Effector memory CD4-positive, alpha-beta T cell (primary cell): ENCODE data around the gene SSR2.

Source experiments
- DNase-seq, 3 donors: peaks; one replicate each; pipeline ENCODE4 v3.0.0-alpha.2; 2020
- H3K27ac ChIP-seq: 2 replicates; pipeline ENCODE4 v1.7.0; 2013; ENCODE audit warnings: mild to moderate bottlenecking, low read length, moderate library complexity; ENCODE audit not compliant: insufficient read depth, poor library complexity, severe bottlenecking
- H3K27me3 ChIP-seq: replicated peaks from 2 replicates; pipeline ENCODE4 v1.7.0; 2013; ENCODE audit warnings: mild to moderate bottlenecking, low read length; ENCODE audit not compliant: insufficient read depth, control insufficient read depth, poor library complexity, severe bottlenecking
- H3K36me3 ChIP-seq: 2 replicates; pipeline ENCODE4 v1.7.0; 2013; ENCODE audit warnings: mild to moderate bottlenecking, low read length, moderate library complexity; ENCODE audit not compliant: control insufficient read depth, insufficient read depth
- H3K4me1 ChIP-seq: 2 replicates; pipeline ENCODE4 v1.7.0; 2013; ENCODE audit warnings: low read length, mild to moderate bottlenecking; ENCODE audit not compliant: control insufficient read depth, insufficient read depth, poor library complexity, severe bottlenecking
- H3K4me3 ChIP-seq: 2 replicates; pipeline ENCODE4 v1.7.0; 2013; ENCODE audit warnings: low read length, low read depth, mild to moderate bottlenecking; ENCODE audit not compliant: insufficient read depth, poor library complexity, severe bottlenecking
- H3K9me3 ChIP-seq: 2 replicates; pipeline ENCODE4 v1.7.0; 2013; ENCODE audit warnings: mild to moderate bottlenecking, low read length, moderate library complexity; ENCODE audit not compliant: control insufficient read depth
- total RNA-seq, 3 donors: gene quantifications; one replicate each; lab custom pipeline; 2026; lab: John Stamatoyannopoulos, UW

The SSR2 gene
- total RNA-seq, result 162 to 207 (median 202) reads per million in 3 donors

GRCh38 chr1:156020293-156021092 is at the start of gene SSR2:
Gene SSR2, minus strand, starts transcription at chr1:156020951. Its CDS starts 784 bp downstream, at chr1:156020167.
- H3K36me3 ChIP-seq, result peaks cover 10% of the 10 kb centered on the region
- no peaks in the 10 kb centered on the region for H3K27me3 ChIP-seq
- H3K4me1 ChIP-seq, result peaks cover 6% of the 10 kb centered on the region
- DNase-seq, result peak; percentile 68 to 82 (median 74)
- no peaks in the 10 kb centered on the region for H3K9me3 ChIP-seq
- peak within 1 kb of the TSS; percentile 64 for H3K4me3 ChIP-seq
- peak within 1 kb of the TSS; percentile 71 for H3K27ac ChIP-seq

- no peaks in the 10 kb centered on the region for H3K9me3 ChIP-seq
- no peak overlapping the region for H3K27ac ChIP-seq
- no peaks in the 10 kb centered on the region for H3K4me1 ChIP-seq
- no peak for DNase-seq
- no peaks in the 10 kb centered on the region for H3K36me3 ChIP-seq
- no peak overlapping the region for H3K4me3 ChIP-seq
- H3K27me3 ChIP-seq, result no peaks in the 10 kb centered on the region
Observed at GRCh38 chr1:156070548-156070947, 49.8 kb upstream of the SSR2 start.

- Histone ChIP-seq H3K9me3 (no peaks in the 10 kb centered on the region), H3K4me3 (no peak overlapping the region), H3K4me1 (no peaks in the 10 kb centered on the region), H3K27me3 (no peaks in the 10 kb centered on the region), H3K27ac (no peak overlapping the region), H3K36me3 (no peaks in the 10 kb centered on the region)
- no peak for DNase-seq
Observed at GRCh38 chr1:156069490-156070455, 49.0 kb upstream of the SSR2 start.

- no peaks in the 10 kb centered on the region for H3K4me1 ChIP-seq
- H3K27ac ChIP-seq, result no peak overlapping the region
- no peaks in the 10 kb centered on the region for H3K9me3 ChIP-seq
- no peak overlapping the region for H3K4me3 ChIP-seq
- DNase-seq, result no peak
- H3K27me3 ChIP-seq, result no peaks in the 10 kb centered on the region
- no peaks in the 10 kb centered on the region for H3K36me3 ChIP-seq
Observed at GRCh38 chr1:156067262-156067661, 46.5 kb upstream of the SSR2 start.

- Histone ChIP-seq H3K4me1 (no peaks in the 10 kb centered on the region), H3K9me3 (no peaks in the 10 kb centered on the region), H3K27me3 (no peaks in the 10 kb centered on the region), H3K36me3 (no peaks in the 10 kb centered on the region), H3K4me3 (no peak overlapping the region), H3K27ac (no peak overlapping the region)
- no peak for DNase-seq
Observed at GRCh38 chr1:156065871-156066270, 45.1 kb upstream of the SSR2 start.

GRCh38 chr1:156065212-156065611 is 44.5 kb upstream of the SSR2 start:
- Histone ChIP-seq H3K9me3 (no peaks in the 10 kb centered on the region), H3K4me1 (no peaks in the 10 kb centered on the region), H3K27ac (no peak overlapping the region), H3K36me3 (no peaks in the 10 kb centered on the region), H3K27me3 (no peaks in the 10 kb centered on the region), H3K4me3 (no peak overlapping the region)
- DNase-seq, result no peak

GRCh38 chr1:156064615-156065014 is 43.9 kb upstream of the SSR2 start:
- Histone ChIP-seq H3K36me3 (no peaks in the 10 kb centered on the region), H3K4me3 (no peak overlapping the region), H3K27ac (no peak overlapping the region), H3K27me3 (no peaks in the 10 kb centered on the region), H3K4me1 (no peaks in the 10 kb centered on the region), H3K9me3 (no peaks in the 10 kb centered on the region)
- DNase-seq, result no peak

GRCh38 chr1:156063997-156064285 is 43.2 kb upstream of the SSR2 start:
- no peak for DNase-seq
- no peaks in the 10 kb centered on the region for H3K27me3 ChIP-seq
- H3K9me3 ChIP-seq, result no peaks in the 10 kb centered on the region
- no peak overlapping the region for H3K27ac ChIP-seq
- H3K4me1 ChIP-seq, result no peaks in the 10 kb centered on the region
- H3K36me3 ChIP-seq, result no peaks in the 10 kb centered on the region
- no peak overlapping the region for H3K4me3 ChIP-seq

GRCh38 chr1:156062189-156062588 is 41.4 kb upstream of the SSR2 start:
- no peak for DNase-seq
- Histone ChIP-seq H3K27me3 (no peaks in the 10 kb centered on the region), H3K4me1 (no peaks in the 10 kb centered on the region), H3K9me3 (no peaks in the 10 kb centered on the region), H3K4me3 (no peak overlapping the region), H3K27ac (no peak overlapping the region), H3K36me3 (peaks cover 3% of the 10 kb centered on the region)
